GM19468 (cell line): Measurements from ENCODE around the gene TSC22D4.
"Not testable (repeated sequence)": the region's sequence is repeated elsewhere in the genome, so short reads cannot be mapped to it uniquely, and the experiment has no call there.

ENCODE experiments used
- ATAC-seq: cut with Tn5 transposase; IDR thresholded peaks from one replicate; pipeline ENCODE4 v1.9.1; 2021; ENCODE audit warnings: mild to moderate bottlenecking, moderate library complexity, moderate number of reproducible peaks; ENCODE audit not compliant: unreplicated experiment; ENCODE audit errors: extremely low read depth

Gene TSC22D4

DNA sequence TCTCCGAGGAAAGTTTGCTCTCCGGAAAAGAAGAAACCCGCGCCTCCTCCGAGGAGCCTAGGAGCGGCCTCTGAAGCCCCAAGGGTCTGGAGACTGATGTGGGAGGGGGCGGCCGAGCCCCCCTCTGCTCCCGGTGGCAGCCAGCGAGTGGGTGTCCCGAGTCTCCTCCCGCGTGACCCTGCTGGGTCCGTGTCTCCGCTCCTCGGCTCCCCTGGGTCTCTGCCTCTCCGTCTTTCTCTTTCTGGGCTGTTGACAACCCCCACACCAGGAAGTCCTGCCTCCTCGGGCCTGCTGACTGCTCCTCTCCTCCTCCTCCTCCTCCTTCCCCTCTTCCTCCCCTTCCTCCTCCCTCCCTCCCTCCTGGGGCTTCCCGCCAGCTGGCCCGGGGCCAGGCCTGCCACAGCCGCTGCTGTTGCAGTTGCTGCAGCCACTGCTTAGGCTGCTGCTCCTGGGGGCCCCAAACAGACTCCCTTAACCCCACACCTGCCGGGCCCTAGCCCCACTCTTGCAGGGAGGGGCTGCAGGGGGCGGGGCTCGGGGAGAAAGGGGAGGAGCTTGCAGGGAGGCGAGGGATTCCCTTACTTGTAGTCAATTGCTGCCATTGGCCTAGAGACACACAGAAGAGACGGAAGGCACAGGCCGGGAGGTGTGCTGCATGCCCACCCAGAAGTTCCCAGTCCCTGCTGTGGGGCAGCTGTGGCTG, at the start of gene TSC22D4:
Gene TSC22D4 (minus strand): TSS at position 257 of the 703 bp plus-strand sequence. CDS start 1,176 bp downstream, outside the sequence.
- ATAC-seq: no peak

DNA sequence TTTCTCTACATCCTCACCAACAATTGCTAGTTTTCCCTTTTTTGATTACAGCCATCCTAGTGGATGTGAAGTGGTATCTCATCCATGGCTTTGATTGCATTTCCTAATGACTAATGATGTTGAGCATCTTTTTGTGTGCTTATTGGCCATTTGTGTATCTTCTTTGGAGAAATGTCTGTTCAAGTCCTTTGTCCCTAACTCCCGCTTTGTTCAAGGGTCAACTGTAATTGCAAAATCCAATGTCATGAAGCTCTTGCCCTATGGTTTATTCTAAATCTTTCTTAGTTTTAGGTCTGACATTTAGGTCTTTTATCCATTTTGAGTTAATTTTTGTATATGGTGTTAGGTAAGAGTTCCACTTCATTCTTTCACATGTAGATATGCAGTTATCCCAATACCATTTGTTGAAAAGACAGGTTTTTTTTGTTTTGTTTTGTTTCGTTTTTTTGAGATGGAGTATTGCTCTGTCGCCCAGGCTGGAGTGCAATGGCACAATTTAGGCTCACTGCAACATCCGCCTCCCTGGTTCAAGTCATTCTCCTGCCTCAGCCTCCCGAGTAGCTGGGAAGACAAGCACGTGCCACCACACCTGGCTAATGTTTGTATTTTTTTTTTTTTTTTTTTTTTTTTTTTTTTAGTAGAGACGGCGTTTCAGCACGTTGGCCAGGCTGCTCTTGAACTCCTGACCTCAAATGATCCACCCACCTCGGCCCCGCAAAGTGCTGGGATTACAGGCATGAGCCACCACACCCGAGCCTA, 49.3 kb upstream of the TSC22D4 start:
- not testable (repeated sequence) for ATAC-seq

DNA sequence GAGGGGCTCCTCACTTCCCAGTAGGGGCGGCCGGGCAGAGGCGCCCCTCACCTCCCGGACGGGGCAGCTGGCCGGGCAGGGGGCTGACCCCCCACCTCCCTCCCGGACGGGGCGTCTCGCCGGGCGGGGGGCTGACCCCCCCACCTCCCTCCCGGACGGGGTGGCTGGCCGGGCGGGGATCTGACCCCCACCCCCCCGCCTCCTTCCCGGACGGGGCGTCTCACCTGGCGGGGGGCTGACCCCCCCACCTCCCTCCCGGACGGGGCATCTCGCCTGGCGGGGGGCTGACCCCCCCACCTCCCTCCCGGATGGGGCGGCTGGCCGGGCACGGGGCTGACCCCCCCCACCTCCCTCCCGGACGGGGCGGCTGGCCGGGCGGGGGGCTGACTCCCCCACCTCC, 44.2 kb upstream of the TSC22D4 start:
- ATAC-seq: not testable (repeated sequence)

DNA sequence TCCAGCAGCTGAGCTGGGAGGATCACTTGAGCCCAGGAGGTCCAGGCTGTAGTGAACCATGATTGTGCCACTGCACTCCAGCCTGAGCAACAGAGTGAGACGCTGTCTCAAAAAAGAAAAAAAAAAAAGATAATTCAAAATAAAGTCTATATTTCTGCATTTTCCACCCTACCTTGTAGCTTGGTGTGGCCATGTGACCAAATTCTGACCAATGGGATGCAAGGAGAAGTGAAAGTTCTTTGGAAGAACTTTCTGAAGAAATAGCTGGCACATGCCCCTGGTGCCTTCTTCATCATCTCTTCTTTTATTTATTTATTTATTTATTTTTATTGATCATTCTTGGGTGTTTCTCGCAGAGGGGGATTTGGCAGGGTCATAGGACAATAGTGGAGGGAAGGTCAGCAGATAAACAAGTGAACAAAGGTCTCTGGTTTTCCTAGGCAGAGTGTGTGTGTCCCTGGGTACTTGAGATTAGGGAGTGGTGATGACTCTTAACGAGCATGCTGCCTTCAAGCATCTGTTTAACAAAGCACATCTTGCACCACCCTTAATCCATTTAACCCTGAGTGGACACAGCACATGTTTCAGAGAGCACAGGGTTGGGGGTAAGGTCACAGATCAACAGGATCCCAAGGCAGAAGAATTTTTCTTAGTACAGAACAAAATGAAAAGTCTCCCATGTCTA, 43.0 kb upstream of the TSC22D4 start:
- not testable (repeated sequence) for ATAC-seq

DNA sequence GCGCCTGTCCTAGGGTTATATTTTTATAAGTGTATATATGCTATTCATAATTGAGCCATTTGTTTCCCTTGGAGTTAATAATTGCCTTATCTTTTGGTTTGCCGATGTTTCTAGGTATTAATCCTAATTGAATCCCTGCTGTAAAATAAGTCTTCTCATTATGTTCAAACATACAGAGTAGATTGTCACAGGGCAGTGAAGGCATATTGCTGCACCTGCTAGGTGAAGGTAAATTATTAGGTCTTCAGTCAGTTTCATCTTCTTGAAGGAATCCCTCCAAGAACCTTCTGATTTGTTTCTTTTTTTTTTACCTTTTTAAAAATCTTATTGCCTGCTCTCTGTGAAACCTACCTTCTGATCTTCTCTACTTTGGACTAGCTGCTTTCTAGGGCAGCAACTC, 42.1 kb upstream of the TSC22D4 start:
- no peak for ATAC-seq

DNA sequence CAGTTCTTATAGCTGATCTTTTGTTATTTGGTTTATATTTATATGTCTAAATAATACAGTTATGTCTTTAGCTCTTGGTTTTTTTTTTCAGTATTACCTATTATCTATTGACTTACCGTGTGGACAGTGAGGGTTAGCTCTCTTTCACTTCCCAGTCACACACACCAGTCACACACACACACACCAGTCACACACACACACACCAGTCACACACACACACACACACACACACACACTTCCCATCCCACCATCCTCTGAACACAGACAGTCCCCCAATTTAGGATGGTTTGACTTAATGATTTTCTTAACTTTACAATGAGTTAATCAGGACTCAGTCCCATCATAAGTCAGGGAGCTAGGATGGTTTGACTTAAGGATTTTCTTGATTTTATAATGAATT, 41.1 kb upstream of the TSC22D4 start:
- ATAC-seq: no peak

DNA sequence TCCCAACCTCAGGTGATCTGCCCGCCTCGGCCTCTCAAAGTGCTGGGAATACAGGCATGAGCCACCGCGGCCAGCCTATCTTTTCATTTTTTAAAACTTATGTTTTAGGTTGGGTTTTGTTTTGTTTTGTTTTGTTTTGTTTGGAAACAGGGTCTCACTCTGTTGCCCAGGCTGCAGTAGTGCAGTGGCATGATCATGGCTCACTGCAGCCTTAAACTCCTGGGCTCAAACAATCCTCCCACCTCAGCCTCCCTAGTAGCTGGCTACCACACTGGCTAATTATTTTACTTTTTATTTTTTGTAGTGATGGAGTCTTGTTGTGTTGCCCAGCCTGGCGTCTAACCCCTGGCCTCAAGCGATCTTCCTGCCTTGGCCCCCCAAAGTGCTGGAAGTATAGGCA, 40.6 kb upstream of the TSC22D4 start:
- no peak for ATAC-seq

DNA sequence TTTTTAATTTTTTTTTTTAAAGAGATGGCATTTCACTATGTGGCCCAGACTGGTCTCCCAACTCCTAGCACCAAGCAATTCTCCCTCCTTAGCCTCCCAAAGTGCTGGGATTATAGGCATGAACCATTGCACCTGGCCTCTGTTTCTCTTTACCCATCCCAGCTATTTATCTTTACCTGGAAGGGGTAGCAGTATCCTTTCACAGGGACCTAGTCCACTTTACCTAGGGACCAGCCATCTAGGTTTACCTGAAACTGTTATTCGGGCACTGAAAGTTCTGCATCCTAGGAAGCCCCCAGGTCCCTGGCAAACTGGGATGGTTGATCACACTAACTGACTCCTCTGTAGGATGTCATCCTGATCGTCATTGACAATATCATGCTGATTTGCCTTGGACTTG, 38.3 kb upstream of the TSC22D4 start:
- no peak for ATAC-seq

DNA sequence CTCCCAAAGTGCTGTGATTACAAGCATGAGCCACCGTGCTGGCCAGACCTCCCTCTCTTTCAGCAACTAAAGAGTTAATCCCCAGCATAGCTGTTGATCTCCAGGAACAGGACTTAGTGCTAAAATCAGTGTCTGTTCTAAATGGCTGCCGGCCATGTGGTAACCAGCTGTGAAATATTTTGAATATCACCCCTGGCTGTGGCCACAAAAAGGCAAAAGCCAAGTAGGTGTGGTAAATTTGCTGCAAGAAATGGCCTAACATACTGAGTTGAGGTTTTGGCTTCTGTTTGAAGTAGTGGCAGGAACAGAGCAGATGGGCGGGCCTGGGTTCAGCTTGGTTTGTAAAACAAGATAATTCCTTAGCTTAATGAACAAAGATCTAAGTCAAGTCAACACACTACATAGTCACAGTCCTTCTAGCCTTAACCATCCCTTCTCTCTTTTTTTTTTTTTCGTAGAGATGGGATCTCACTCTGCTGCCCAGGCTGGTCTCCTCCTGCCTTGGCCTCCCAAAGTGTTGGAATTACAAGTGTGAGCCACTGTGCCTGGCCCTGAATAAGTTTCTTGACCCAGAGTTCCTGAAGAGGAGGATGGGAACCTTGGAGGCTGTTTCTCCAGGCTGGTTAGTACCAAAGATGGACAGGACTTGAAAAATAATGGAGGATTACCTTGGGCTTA, 37.3 kb upstream of the TSC22D4 start:
- no peak for ATAC-seq

DNA sequence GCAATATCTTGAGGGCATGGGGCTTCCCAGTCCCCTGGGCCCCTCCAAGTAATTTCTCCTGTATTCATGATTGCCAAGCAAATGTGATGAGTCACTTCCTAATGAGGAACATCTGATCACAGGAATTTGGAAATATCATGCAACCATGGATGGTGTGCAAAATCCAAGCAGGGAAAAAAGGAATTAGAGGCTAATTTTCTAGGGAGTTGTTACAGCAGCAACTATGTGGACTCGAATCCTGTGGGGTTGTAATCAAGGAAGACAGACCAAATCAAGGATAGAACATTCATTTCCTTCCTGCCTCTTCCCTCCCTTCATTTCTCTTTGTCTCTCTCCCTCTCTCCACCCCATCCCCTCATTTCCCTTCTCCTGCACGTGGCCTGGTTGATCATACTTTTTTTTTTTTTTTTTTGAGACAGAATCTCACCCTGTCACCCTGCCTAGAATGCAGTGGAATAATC, 36.1 kb upstream of the TSC22D4 start:
- ATAC-seq: no peak

DNA sequence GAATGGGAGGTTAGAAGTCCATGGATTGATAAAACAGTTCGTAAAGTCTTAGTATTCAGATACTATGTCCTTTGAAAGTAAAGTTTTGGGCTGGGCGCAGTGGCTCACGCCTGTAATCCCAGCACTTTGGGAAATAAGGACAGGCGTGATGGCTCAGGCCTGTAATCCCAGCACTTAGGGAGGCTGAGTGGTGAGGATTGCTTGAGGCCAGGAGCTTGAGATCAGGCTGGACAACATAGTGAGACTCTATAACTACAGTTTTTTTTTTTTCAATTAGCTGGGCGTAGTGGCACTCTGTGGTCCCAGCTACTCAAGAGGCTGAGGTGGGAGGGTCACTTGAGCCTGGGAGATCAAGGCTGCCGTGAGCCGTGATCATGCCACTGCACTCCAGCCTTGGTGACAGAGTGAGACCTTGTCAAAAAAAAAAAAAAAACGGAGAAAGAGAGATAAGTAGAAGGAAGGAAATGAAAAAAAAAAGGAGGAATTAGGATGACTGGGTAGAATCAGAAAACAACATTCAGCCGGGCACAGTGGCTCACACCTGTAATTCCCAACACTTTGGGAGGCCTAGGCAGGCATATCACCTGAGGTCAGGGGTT, 34.3 kb upstream of the TSC22D4 start:
- no peak for ATAC-seq

DNA sequence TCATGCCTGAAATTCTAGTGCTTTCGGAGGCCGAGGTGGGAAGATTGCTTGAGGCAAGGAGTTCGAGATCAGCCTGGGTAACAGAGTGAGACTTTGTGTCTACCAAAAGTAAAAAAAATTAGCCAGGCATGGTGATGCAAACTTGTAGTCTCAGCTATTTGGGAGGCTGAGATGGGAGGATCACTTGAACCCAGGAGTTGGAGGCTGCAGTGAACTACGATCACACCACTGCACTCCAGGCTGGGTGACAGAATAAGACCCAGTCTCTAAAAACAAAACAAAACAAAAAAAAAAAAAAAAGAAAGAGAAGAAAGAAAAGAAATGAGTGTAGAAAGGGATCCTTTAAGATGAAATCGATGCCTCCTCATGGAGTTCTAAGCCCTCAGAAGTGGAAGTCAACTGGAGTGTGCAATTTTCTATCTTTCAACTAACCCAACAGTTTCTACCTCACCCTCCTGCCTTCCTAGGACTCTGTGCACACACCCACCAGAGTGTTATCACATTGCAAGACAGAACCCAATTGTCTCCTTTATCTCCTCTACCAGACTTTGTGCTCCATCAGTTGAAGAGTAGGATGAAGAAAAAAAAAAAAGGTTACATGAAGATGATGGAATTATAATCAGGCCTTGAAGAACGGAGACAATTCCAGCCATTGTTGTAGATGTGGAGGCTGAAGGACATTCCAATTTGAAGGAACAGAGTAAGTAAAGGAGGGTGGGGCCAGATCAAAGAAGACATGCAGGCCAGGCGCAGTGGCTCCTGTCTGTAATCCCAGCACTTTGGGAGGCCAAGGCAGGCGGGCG, 31.6 kb upstream of the TSC22D4 start:
- no peak for ATAC-seq

DNA sequence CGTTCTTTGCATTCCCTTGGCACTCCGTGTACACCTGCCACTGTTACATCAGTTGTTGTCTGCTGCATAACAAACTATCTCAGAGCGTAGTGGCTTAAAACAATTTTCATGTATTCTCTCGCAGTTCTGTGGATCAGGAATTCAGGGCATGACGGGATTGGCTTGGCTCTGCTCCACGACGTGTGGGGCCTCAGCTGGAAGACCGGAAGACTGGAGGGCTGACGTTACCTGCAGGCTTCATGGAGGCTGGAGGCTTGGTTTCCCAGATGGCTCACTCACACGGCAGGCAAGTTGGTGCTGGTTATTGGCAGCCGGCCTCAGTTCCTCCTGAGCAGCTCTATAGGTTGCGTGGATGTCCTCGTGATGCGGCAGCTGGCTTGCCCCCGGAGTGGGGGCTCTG, 30.2 kb upstream of the TSC22D4 start:
- ATAC-seq: no peak

DNA sequence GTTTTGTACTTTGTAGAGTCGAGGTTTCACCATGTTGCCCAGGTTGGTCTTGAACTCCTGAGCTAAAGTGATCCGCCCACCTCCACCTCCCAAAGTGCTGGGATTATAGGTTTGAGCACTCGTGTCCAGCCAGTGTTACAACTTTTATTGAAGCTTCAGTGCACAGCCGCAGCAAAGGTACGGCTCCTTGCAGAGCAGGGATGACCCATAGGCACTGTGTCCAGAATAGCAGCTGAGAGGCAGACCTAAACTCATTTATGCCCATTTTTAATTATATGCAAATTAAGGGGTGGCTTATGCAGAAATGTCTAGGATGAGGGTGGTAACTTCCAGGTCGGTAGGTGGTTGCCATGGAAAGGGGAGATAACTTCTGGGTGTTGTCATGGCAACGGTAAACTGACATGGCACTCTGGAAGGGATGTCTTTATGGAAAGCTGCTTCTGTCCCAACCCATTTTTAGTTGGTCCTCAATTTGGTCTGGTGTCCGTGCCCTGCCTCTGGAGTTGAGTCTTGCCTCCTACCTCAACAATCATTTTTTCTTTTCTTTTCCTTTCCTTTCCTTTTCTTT, 27.4 kb upstream of the TSC22D4 start:
- no peak for ATAC-seq

DNA sequence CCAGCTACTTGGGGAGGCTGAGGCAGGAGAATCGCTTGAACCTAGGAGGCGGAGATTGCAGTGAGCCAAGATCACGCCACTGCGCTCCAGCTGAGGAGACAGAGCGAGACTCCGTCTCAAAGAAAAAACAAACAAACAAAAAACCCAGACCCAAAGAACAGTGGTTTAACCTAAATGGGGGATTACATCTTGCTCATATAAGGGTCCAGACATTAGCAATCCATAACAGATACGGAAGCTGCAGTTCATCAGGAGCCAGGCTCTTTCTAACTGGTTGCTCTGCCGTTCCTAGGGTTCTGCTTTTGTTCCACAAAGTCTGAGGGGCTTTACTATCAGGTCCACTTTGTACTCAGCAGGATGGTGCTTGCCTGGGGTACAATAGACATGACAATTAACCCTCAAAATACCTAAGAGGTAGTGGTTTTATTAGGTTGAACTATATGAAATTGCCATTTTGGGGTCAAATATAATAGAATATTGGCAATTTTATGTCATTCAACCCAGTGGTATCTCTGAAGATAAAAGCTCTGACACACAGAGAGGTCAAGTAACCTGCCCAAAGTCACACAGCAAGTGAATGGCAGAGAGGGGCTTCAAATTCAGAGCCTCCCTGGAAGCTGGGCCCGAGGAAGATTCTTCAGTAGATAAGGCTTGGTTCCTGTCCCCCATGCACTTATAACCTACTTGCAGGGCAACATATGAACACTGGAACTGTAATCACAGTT, 26.0 kb upstream of the TSC22D4 start:
- no peak for ATAC-seq

DNA sequence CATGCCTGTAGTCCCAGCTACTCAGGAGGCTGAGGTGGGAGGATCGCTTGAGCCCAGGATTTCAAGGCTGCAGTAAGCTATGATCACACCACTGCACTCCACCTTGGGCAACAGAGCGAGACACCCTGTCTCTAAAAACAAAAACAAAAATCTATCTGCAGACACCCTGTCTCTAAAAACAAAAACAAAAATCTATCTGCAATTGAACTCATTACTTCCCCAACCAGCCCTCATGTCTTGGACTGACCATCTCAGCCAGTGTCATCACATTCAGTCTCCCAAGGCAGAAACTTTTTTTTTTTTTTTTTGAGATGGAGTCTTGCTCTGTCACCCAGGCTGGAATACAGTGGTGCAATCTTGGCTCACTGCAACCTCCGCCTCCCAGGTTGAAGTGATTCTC, 25.0 kb upstream of the TSC22D4 start:
- ATAC-seq: not testable (repeated sequence)

DNA sequence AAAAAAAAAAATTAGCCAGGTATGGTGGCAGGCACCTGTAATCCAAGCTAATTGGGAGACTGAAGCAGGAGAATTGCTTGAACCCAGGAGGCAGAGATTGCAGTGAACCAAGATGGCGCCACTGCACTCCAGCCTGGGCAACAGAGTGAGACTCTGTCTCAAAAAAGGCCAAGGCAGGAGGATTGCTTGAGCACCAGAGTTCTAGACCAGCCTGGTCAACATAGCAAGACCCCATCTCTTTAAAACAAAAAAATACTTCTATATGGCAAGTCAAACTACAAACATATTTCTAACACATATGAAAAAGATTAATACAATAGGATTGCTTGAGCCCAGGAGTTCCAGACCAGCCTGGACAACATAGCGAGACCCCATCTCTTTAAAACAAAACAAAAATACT, 21.7 kb upstream of the TSC22D4 start:
- not testable (repeated sequence) for ATAC-seq

DNA sequence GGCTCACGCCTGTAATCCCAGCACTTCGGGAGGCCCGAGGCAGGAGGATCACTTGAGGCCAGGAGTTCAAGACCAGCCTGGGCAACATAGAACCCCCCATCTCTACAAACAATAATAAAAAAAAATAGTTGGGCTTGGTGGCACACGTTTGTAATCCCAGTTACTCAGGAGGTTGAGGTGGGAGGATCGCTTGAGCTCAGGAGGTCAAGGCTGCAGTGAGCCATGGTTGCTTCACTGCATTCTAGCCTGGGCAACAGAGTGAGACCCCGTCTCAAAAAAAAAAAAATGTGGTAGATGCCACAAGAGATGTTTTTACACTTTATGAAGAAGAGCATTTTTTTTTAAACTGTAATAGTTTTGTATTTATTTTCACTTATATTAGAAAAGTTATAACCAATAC, 17.5 kb upstream of the TSC22D4 start:
- no peak for ATAC-seq
